GM23338 (cell line): Measurements from ENCODE around the gene KLK1. TPM values are rescaled to one million over a fixed set of nuclear protein-coding genes. Genes with fewer than 3 reads are reported as not detected.

Experiments
- ATAC-seq: fragments of 200-7000 bp; cut with Tn5 transposase; 3 replicates; pipeline ENCODE4 v1.9.1; 2020
- DNase-seq: peaks from one replicate; pipeline ENCODE4 v3.0.0-alpha.2; 2015; ENCODE audit warnings: low spot score
- H2AFZ ChIP-seq: fragments of 200-600 bp; sonication (generic); 2 replicates; pipeline ENCODE4 v1.8.0; 2016; ENCODE audit warnings: antibody characterized with exemption, mild to moderate bottlenecking, moderate library complexity
- H3F3A ChIP-seq: fragments of 200-600 bp; sonication (generic); replicated peaks from 2 replicates; pipeline ENCODE4 v1.8.0; 2017; ENCODE audit warnings: antibody characterized with exemption, mixed run types, low read depth
- H3K27ac ChIP-seq: fragments of 200-600 bp; sonication (generic); 2 replicates; pipeline ENCODE4 v1.6.1; 2016; ENCODE audit warnings: low read depth
- H3K27me3 ChIP-seq: fragments of 200-600 bp; sonication (generic); 2 replicates; pipeline ENCODE4 v1.8.0; 2016; ENCODE audit warnings: mild to moderate bottlenecking, mixed run types, moderate library complexity; ENCODE audit not compliant: insufficient read depth
- H3K36me3 ChIP-seq: fragments of 200-600 bp; sonication (generic); 2 replicates; pipeline ENCODE4 v1.8.0; 2016; ENCODE audit warnings: mild to moderate bottlenecking; ENCODE audit not compliant: insufficient read depth
- H3K4me1 ChIP-seq: fragments of 200-600 bp; sonication (generic); 2 replicates; pipeline ENCODE4 v1.8.0; 2016; ENCODE audit warnings: mild to moderate bottlenecking, moderate library complexity; ENCODE audit not compliant: insufficient read depth
- H3K4me2 ChIP-seq: fragments of 200-600 bp; sonication (generic); 2 replicates; pipeline ENCODE4 v1.7.1; 2017; ENCODE audit warnings: mixed run types
- H3K4me3 ChIP-seq: fragments of 200-600 bp; sonication (generic); 2 replicates; pipeline ENCODE4 v1.6.1; 2016; ENCODE audit warnings: mixed run types
- H3K79me2 ChIP-seq: fragments of 200-600 bp; sonication (generic); replicated peaks from 2 replicates; pipeline ENCODE4 v1.8.0; 2017; ENCODE audit warnings: mild to moderate bottlenecking; ENCODE audit not compliant: insufficient read depth
- H3K9me2 ChIP-seq: fragments of 200-600 bp; sonication (generic); 2 replicates; pipeline ENCODE4 v1.8.0; 2017; ENCODE audit not compliant: insufficient read depth
- H4K20me1 ChIP-seq: fragments of 200-600 bp; sonication (generic); replicated peaks from 2 replicates; pipeline ENCODE4 v1.8.0; 2017; ENCODE audit warnings: mild to moderate bottlenecking; ENCODE audit not compliant: insufficient read depth
- H3K27ac Mint-ChIP-seq: 2 replicates; pipeline ENCODE4 v1.8.0; 2020; ENCODE audit warnings: inconsistent platforms, mild to moderate bottlenecking, moderate library complexity, mixed read lengths
- H3K27me3 Mint-ChIP-seq: 3 replicates; pipeline ENCODE4 v1.8.0; 2022; ENCODE audit warnings: low read depth, mild to moderate bottlenecking, moderate library complexity, mixed read lengths, inconsistent platforms; ENCODE audit not compliant: insufficient read depth, poor library complexity
- H3K36me3 Mint-ChIP-seq: 3 replicates; pipeline ENCODE4 v1.8.0; 2021; ENCODE audit warnings: low read depth, mild to moderate bottlenecking, inconsistent platforms, moderate library complexity, mixed read lengths
- H3K4me1 Mint-ChIP-seq: 3 replicates; pipeline ENCODE4 v1.8.0; 2020; ENCODE audit warnings: mild to moderate bottlenecking, inconsistent platforms, mixed read lengths
- H3K4me3 Mint-ChIP-seq: 3 replicates; pipeline ENCODE4 v1.8.0; 2021; ENCODE audit warnings: moderate library complexity, mild to moderate bottlenecking, inconsistent platforms, mixed read lengths
- H3K9me3 Mint-ChIP-seq: 3 replicates; pipeline ENCODE4 v1.8.0; 2020; ENCODE audit warnings: moderate library complexity, mild to moderate bottlenecking, inconsistent platforms, mixed read lengths
- NANOG ChIP-seq: IDR thresholded peaks from 2 replicates; pipeline ENCODE4 v1.6.1; 2016; ENCODE audit warnings: antibody characterized with exemption, borderline replicate concordance
- POLR2AphosphoS5 ChIP-seq: IDR thresholded peaks from 2 replicates; pipeline ENCODE4 v1.6.1; 2016; ENCODE audit warnings: antibody characterized with exemption, low read depth
- STAT1 ChIP-seq: IDR thresholded peaks from one replicate; pipeline ENCODE4 v1.6.1; 2016; ENCODE audit warnings: antibody characterized with exemption; ENCODE audit not compliant: unreplicated experiment
- ZNF331 ChIP-seq: fragments of 250-450 bp; sonication (Bioruptor Pico); IDR thresholded peaks from 2 replicates; pipeline ENCODE4 v1.5.0; 2020; ENCODE audit warnings: low read depth, mild to moderate bottlenecking, moderate library complexity
- polyA plus RNA-seq: library from polyadenylated mRNA; unstranded; fragments of >200 nt; fragmentation: Nextera tagmentation; extraction: Ambion mirVana; gene quantifications from 2 replicates; pipeline ENCODE4 v1.2.1, GENCODE V29; 2016
- total RNA-seq: library from RNA; depleted of rRNA; stranded (reverse); fragments of >200 nt; shearing (Covaris generic); gene quantifications from 2 replicates; pipeline ENCODE4 v1.2.3, GENCODE V29; 2014
- TF ChIP-seq, protein P1 (sequence below), 2 experiments: fragments of 200-600 bp in 1 of 2; sonication (generic) in 1 of 2; conservative IDR thresholded peaks; 2 replicates each; pipeline versions ENCODE4 v1.5.1 to v1.6.1; 2016 to 2017; ENCODE audit warnings: antibody characterized with exemption in 2 of 2, low read depth in 2 of 2, mild to moderate bottlenecking in 2 of 2, moderate library complexity in 1 of 2
- TF ChIP-seq, protein P2 (sequence below): fragments of 250-450 bp; sonication (Bioruptor Pico); IDR thresholded peaks from 2 replicates; pipeline ENCODE4 v1.5.0; 2020; ENCODE audit warnings: mild to moderate bottlenecking, moderate library complexity

The KLK1 gene
- total and polyA plus RNA-seq, 2 experiments from 2014 or later: 0.31 to 3.0 TPM

DNA sequence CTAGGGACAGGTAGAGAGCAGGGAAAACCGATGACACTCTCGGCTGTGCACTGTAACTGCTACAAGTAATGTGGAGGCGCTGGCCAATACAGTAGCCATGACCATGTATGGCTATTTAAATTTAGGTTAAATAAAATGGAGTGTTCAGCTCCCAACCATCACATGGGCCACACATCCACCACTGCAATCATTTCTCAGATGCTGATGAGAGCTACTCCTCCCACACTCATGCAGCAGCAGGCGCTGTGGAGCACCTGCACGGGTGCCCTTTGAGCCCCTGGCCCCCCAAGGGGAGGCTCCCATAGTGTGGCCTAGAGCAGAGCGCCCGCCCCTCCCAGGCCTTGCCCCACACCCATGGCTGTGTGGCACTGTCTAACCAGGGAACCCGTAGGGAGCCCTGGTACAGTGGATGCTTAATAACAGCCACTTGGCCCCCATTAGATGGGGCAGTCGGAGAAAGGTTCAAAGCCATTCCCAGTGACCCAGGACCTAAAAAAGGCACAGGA is 27.4 kb downstream of the KLK1 start:
- Mint-ChIP-seq H3K27me3 (peaks cover 31% of the 10 kb centered on the region), H3K4me3 (no peak overlapping the region), H3K36me3 (peaks cover 52% of the 10 kb centered on the region), H3K9me3 (peaks cover under 1% of the 10 kb centered on the region), H3K27ac (peak overlapping the region; percentile 79; the same call in 1 of the 2 replicates), H3K4me1 (peaks cover 14% of the 10 kb centered on the region)
- peaks cover 9% of the 10 kb centered on the region for H3K4me1 ChIP-seq
- no peak overlapping the region for H3K4me2 ChIP-seq
- H4K20me1 ChIP-seq: peaks cover 54% of the 10 kb centered on the region
- H3K27me3 ChIP-seq: no peaks in the 10 kb centered on the region
- ATAC-seq (peak; percentile 21), DNase-seq (peak; percentile 52)
- H3K36me3 ChIP-seq: peaks cover 14% of the 10 kb centered on the region
- H3F3A ChIP-seq: peaks cover 52% of the 10 kb centered on the region
- H2AFZ ChIP-seq: no peak overlapping the region
- no peak overlapping the region for H3K4me3 ChIP-seq
- TF ChIP-seq, protein P1, sequence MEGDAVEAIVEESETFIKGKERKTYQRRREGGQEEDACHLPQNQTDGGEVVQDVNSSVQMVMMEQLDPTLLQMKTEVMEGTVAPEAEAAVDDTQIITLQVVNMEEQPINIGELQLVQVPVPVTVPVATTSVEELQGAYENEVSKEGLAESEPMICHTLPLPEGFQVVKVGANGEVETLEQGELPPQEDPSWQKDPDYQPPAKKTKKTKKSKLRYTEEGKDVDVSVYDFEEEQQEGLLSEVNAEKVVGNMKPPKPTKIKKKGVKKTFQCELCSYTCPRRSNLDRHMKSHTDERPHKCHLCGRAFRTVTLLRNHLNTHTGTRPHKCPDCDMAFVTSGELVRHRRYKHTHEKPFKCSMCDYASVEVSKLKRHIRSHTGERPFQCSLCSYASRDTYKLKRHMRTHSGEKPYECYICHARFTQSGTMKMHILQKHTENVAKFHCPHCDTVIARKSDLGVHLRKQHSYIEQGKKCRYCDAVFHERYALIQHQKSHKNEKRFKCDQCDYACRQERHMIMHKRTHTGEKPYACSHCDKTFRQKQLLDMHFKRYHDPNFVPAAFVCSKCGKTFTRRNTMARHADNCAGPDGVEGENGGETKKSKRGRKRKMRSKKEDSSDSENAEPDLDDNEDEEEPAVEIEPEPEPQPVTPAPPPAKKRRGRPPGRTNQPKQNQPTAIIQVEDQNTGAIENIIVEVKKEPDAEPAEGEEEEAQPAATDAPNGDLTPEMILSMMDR (conservative IDR thresholded peaks at IDR 0.05; ENCODE audit: low read depth in 2 of 2): peak; percentile 30 to 47; a peak in 3 of 4 replicates
- no peak for TF ChIP-seq ZNF331 (CRISPR knock-in tag)
- no peak for TF ChIP-seq NANOG
- peak; percentile 45; the same call in 1 of the 2 replicates for TF ChIP-seq POLR2AphosphoS5
- no peak for TF ChIP-seq STAT1
- TF ChIP-seq, protein P2, sequence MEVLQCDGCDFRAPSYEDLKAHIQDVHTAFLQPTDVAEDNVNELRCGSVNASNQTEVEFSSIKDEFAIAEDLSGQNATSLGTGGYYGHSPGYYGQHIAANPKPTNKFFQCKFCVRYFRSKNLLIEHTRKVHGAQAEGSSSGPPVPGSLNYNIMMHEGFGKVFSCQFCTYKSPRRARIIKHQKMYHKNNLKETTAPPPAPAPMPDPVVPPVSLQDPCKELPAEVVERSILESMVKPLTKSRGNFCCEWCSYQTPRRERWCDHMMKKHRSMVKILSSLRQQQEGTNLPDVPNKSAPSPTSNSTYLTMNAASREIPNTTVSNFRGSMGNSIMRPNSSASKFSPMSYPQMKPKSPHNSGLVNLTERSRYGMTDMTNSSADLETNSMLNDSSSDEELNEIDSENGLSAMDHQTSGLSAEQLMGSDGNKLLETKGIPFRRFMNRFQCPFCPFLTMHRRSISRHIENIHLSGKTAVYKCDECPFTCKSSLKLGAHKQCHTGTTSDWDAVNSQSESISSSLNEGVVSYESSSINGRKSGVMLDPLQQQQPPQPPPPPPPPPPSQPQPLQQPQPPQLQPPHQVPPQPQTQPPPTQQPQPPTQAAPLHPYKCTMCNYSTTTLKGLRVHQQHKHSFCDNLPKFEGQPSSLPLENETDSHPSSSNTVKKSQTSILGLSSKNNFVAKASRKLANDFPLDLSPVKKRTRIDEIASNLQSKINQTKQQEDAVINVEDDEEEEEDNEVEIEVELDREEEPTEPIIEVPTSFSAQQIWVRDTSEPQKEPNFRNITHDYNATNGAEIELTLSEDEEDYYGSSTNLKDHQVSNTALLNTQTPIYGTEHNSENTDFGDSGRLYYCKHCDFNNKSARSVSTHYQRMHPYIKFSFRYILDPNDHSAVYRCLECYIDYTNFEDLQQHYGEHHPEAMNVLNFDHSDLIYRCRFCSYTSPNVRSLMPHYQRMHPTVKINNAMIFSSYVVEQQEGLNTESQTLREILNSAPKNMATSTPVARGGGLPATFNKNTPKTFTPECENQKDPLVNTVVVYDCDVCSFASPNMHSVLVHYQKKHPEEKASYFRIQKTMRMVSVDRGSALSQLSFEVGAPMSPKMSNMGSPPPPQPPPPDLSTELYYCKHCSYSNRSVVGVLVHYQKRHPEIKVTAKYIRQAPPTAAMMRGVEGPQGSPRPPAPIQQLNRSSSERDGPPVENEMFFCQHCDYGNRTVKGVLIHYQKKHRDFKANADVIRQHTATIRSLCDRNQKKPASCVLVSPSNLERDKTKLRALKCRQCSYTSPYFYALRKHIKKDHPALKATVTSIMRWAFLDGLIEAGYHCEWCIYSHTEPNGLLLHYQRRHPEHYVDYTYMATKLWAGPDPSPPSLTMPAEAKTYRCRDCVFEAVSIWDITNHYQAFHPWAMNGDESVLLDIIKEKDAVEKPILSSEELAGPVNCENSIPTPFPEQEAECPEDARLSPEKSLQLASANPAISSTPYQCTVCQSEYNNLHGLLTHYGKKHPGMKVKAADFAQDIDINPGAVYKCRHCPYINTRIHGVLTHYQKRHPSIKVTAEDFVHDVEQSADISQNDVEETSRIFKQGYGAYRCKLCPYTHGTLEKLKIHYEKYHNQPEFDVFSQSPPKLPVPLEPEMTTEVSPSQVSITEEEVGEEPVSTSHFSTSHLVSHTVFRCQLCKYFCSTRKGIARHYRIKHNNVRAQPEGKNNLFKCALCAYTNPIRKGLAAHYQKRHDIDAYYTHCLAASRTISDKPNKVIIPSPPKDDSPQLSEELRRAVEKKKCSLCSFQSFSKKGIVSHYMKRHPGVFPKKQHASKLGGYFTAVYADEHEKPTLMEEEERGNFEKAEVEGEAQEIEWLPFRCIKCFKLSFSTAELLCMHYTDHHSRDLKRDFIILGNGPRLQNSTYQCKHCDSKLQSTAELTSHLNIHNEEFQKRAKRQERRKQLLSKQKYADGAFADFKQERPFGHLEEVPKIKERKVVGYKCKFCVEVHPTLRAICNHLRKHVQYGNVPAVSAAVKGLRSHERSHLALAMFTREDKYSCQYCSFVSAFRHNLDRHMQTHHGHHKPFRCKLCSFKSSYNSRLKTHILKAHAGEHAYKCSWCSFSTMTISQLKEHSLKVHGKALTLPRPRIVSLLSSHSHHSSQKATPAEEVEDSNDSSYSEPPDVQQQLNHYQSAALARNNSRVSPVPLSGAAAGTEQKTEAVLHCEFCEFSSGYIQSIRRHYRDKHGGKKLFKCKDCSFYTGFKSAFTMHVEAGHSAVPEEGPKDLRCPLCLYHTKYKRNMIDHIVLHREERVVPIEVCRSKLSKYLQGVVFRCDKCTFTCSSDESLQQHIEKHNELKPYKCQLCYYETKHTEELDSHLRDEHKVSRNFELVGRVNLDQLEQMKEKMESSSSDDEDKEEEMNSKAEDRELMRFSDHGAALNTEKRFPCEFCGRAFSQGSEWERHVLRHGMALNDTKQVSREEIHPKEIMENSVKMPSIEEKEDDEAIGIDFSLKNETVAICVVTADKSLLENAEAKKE (CRISPR knock-in tag): no peak
- no peaks in the 10 kb centered on the region for H3K9me2 ChIP-seq
- H3K27ac ChIP-seq: peak overlapping the region; percentile 90
- H3K79me2 ChIP-seq: peaks cover 19% of the 10 kb centered on the region
